Fibroblast of the aortic adventitia (primary cell): Measurements from ENCODE around the gene ZNF514. TPM values are rescaled to one million over a fixed set of nuclear protein-coding genes. Genes with fewer than 3 reads are reported as not detected.
"Not testable (repeated sequence)": the region's sequence is repeated elsewhere in the genome, so short reads cannot be mapped to it uniquely, and the experiment has no call there.

Experiments
- DNase-seq: peaks from one replicate; pipeline ENCODE4 v3.0.0-alpha.2; 2010; ENCODE audit warnings: low read depth
- H3K4me3 ChIP-seq: 2 replicates; pipeline ENCODE4 v1.5.1; 2011; ENCODE audit warnings: low read depth, mild to moderate bottlenecking, control low read depth, low read length, moderate library complexity
- CTCF ChIP-seq: IDR thresholded peaks from 2 replicates; pipeline ENCODE4 v1.5.1; 2011; ENCODE audit warnings: mild to moderate bottlenecking, low read length, control low read depth, inconsistent platforms; ENCODE audit not compliant: insufficient read depth
- total RNA-seq: library from RNA; depleted of rRNA; stranded (reverse); fragments of >200 nt; gene quantifications from 2 replicates; pipeline ENCODE4 v1.2.3, GENCODE V29; 2012; ENCODE audit warnings: low replicate concordance

The ZNF514 gene
- total RNA-seq, 1 donor: 12.4 TPM

DNA sequence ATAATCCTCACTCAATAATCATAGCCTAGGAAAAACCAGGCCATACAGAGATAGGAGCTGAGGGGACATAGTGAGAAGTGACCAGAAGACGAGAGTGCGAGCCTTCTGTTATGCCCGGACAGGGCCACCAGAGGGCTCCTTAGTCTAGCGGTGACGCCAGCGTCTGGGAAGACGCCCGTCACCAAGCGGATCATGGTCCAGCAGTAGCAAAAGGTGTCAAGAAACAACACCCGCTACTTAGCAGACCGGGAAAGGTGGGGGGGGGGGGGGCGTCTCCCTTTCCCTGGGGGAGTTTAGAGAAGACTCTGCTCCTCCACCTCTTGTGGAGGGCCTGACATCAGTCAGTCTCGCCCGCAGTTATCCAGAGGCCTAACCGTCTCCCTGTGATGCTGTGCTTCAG lies 33.3 kb upstream of the ZNF514 start:
- not testable (repeated sequence) for H3K4me3 ChIP-seq, DNase-seq
- peak; percentile 59 for TF ChIP-seq CTCF

DNA sequence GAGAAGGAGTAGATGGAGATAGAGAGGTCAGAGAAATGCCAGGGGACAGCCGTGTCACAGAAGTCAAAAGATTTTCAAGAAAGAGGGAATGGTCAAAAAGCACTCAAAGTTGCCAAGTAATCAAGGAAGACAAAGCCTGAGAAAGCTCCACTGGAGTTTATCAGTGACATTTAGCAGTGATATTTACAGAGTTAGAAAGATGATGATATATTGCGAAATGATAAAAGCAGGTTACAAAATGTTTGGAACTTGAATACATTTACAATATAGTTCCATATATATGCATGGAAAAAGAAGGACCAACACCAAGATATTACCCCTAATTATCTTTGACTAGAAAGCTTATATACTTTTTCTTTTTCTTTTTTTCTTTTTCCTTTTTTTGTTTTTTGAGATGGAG lies 26.3 kb upstream of the ZNF514 start:
- no peak for DNase-seq
- no peak overlapping the region for H3K4me3 ChIP-seq
- no peak for TF ChIP-seq CTCF

DNA sequence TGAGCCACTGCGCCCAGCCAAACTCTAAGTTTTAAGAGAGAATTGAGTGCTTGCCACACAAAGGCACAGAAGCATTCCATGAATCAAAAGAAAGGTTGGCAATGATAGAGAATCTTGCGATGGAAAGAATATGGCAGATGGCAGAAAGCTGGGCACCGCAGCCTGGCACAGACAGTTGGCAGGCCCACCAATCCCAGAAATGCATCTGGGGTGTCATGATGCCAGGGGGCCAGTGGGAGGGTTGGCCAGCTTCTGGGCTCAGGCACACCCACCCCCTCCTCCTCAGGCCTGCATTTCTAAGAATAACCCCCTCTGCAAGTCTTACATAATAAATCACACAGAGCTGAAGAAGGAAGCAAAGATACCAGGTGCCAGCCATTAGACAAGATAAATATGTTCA lies 25.5 kb upstream of the ZNF514 start:
- no peak for DNase-seq
- H3K4me3 ChIP-seq: no peak overlapping the region
- TF ChIP-seq CTCF: no peak

- no peak for DNase-seq
- no peak overlapping the region for H3K4me3 ChIP-seq
- no peak for TF ChIP-seq CTCF
Measured at GRCh38 chr2:95181774-95182173, 22.1 kb upstream of the ZNF514 start.

DNA sequence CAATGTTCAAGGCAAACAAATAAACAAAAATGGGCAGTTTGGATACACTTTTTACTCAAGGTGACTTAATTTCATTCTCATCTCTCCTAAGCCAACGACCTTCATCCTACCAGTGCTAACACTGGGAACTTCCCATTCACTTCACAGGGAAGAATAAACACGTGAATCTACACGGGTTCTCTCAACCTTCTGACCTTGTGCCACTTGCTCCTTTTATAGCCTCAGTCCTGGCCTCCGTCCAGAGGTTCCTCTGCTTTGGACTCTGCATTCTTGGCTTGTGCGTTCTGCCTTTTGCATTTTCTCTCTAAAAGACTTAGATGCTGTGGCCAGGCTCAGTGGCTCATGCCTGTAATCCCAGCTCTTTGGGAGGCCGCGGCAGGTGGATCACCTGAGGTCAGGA lies 19.8 kb upstream of the ZNF514 start:
- no peak overlapping the region for H3K4me3 ChIP-seq
- TF ChIP-seq CTCF: no peak
- DNase-seq: no peak

DNA sequence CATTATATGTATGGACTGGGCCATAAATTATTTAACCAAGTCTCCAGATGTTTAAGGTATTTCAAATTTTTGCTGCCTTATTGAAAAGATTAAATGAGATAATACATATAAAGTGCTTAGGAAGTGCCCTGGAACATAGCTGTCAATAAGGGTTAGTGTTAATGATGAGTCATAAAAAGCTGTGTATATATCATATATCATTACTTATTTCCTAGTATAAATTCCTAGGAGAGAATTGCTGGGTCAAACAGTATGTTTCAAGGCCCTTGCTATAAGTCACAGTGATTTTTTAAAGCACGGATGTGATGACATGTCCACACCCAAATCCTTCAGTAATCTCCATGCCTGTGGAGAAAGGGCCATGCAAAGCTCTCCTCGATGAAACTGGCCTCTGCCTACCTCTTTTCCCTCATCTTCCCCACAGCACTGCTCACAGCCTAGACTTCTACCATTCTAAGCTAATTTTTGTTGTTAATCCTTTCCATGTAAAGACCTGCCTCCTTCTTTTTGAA lies 14.4 kb upstream of the ZNF514 start:
- H3K4me3 ChIP-seq: no peak overlapping the region
- no peak for DNase-seq
- TF ChIP-seq CTCF: no peak

DNA sequence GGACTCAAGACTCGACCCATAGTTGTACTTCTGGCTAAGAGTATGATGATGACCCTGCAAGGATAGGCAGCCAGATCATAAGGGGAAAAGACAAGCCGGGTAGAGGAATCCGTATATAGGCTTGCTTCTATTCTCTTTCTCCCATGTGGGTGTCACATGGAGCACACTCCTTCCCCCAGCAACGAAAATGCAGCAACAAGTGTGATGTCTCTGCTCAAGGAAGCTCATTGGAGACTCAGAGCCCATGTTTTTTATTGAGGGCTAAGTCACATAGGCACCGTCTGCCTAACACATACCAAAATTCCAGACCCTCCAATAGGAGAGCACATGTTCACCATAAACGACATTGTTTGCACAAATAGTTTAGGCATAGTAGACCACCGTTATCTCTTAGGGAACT lies 12.3 kb upstream of the ZNF514 start:
- TF ChIP-seq CTCF: no peak
- no peak overlapping the region for H3K4me3 ChIP-seq
- no peak for DNase-seq
